ENCODE results near the gene SLCO1A2.
"Not testable (repeated sequence)": the region's sequence is repeated elsewhere in the genome, so short reads cannot be mapped to it uniquely, and the experiment has no call there.

The SLCO1A2 gene

GRCh38 chr12:21334771-21335325, at the start of gene SLCO1A2:
SLCO1A2 (minus strand) TSS chr12:21334917; CDS start chr12:21334647, 270 bp downstream.
- no peak for DNase-seq

DNA sequence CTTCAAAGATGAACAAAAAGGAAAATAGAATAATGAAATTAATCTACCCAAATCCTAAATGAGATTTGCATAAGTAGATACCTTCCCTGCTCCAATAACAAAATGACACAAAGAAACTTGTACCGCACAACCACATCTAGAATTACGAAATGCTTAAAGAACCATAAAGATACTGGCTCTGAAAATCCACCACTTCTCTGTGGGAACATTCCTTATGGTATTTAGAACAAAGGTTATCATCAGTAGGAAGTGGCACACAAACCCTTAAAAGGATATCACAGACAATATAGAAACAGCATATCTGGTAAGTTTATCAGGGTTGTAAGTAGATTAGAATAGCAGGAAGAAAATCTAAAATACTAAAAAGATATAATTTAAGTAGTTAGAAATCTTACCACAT, 49.5 kb upstream of the SLCO1A2 start:
- DNase-seq, result no peak

GRCh38 chr12:21381320-21381719, 46.6 kb upstream of the SLCO1A2 start:
- DNase-seq, result not testable (repeated sequence)

- no peak for DNase-seq
Measured at GRCh38 chr12:21379218-21379617, 44.5 kb upstream of the SLCO1A2 start.

GRCh38 chr12:21372602-21373001, 37.9 kb upstream of the SLCO1A2 start, which contains the start of gene IAPP:
IAPP (plus strand) TSS chr12:21372902; CDS start chr12:21373352, 450 bp downstream.
- no peak for DNase-seq

- DNase-seq, result no peak
Measured at GRCh38 chr12:21370845-21371449, 36.2 kb upstream of the SLCO1A2 start.

- no peak for DNase-seq
Measured at GRCh38 chr12:21369141-21369980, 34.6 kb upstream of the SLCO1A2 start.

DNA sequence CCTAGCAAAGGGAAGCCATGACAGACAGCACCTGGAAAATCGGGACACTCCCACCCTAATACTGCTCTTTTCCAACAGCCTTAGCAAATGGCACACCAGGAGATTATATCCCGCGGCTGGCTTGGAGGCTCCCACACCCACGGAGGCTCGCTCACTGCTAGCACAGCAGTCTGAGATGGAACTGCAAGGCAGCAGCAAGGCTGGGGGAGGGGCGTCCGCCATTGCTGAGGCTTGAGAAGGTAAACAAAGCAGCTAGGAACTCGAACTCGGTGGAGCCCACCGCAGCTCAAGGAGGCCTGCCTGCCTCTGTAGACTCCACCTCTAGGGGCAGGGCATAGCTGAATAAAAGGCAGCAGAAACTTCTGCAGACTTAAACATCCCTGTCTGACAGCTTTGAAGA, 25.9 kb upstream of the SLCO1A2 start:
- not testable (repeated sequence) for DNase-seq

GRCh38 chr12:21354641-21355040, 19.9 kb upstream of the SLCO1A2 start:
- DNase-seq, result no peak

DNA sequence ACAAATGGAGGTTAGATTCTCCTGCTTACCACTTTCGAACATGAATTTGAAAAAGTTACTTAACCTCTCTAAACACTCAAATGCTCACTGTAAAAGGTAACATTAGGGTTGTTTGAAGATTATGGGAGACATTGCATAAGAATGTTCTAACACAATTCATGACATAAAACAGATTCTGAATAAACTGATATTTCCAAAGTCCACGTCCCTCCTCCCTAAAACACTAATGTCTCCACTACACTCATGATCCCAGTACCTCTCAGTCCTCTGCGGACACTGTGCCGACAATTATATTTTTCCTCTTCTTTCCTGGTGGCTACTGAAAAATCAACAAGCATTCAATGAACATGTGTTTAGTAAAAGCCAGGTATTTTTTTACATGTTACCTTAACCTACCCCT, 19.2 kb upstream of the SLCO1A2 start:
- DNase-seq, result no peak

DNA sequence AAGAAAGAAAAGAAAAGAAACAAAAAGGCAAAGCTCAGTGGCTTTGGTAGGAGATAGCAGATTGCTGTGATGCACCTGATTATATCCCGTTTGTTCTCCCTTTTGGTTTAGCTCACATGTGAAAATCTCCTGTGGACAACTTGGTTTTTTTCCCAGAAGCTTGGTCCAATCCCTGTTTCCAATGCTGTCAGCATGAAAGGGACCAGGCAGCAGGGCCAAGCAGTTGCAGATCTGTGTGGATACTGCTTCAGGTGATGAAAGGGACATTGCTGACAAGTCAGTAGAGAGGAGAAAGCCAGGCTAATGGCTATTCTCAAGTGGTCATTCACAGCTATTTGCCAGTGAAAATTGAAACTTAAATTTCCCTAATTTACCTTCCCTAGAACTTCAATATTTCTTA, 18.8 kb upstream of the SLCO1A2 start:
- DNase-seq, result peak; percentile 76 to 97

DNA sequence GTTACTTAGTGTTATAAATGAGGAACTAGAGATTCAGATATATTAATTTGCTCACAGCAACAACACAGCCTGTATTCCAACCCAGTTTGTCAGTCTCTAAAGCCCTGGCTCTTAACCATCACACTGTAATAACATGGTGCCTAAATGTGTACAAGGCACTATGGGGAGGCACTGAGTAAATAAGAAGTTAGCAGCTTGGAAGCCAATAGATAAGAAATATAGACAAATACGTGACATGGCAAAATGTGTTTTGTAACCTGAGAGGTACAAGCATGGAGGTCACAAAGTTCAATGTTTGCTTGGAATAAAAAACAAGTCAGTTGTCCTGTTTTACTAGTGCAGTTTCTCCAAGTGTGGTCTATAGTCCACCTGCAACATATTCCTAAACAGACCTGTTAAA, 16.3 kb upstream of the SLCO1A2 start:
- no peak for DNase-seq

DNA sequence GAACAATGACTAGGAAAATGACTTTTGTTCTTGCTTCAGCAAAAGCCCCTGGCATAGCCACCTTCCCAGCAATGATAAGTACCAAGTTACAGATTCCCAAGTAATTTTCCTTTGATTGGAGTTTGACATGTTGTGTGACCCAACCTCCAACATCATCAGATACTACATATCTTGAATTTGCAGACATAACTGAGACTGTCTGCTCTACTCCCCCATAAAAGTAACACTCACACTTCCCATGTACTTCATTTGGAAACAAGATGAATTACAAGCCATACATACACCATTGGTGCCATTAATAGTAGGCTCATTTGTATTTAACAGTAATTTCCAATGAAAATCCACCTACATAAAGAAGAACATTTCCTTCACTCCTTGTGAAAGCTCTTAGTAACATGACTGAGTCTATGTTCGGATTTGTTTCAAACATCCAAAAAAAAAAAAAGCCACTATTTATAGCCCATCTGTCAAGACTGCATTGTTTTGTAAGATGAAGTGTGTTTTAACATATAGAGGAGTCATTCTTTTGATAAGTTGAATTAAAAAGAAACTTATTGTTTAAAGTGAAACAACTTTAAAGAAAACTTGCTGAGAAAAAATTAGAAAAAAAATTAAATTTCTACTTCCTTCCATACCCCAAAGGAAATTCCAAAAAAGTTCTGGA, 12.0 kb upstream of the SLCO1A2 start:
- DNase-seq, result no peak

DNA sequence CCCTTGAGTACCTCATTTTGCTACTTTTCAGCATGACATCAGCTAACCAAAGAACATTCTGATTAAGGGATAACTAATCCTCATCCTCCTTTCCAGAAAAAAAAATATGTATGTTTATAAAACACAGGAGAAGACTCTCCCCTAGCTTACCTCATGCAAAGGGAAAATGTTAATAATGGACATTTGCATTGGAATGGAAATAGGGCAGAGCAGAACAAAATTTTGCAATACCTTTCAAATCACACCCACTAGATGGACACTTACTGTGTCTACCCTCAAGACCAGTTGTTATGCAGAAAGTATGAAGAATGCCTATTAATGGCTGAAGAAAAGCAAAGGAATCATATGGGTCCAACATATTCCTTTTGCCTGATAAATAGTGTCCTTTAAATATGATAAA, 8.9 kb upstream of the SLCO1A2 start:
- no peak for DNase-seq

DNA sequence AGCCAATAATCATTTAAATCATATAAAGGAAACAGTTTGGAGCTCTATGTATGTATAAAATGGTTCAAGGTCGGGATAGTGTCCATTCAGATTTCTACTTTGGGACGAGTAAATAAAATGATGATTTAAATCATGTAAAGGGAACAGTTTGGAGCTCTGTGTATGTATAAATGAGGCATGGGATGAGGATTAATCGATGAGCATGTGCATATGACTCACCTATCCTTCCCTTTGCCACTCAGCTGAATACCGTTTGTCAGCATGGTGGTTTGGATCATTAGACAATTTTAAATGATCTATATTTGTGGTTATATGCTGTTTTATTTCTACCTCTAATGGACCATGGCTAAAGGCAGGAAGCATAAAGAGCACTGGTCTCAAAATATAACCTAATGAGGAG, 7.1 kb upstream of the SLCO1A2 start:
- DNase-seq, result no peak

- DNase-seq, result no peak
Measured at GRCh38 chr12:21340403-21340802, 5.7 kb upstream of the SLCO1A2 start.

GRCh38 chr12:21339921-21340320, 5.2 kb upstream of the SLCO1A2 start:
- no peak for DNase-seq

DNA sequence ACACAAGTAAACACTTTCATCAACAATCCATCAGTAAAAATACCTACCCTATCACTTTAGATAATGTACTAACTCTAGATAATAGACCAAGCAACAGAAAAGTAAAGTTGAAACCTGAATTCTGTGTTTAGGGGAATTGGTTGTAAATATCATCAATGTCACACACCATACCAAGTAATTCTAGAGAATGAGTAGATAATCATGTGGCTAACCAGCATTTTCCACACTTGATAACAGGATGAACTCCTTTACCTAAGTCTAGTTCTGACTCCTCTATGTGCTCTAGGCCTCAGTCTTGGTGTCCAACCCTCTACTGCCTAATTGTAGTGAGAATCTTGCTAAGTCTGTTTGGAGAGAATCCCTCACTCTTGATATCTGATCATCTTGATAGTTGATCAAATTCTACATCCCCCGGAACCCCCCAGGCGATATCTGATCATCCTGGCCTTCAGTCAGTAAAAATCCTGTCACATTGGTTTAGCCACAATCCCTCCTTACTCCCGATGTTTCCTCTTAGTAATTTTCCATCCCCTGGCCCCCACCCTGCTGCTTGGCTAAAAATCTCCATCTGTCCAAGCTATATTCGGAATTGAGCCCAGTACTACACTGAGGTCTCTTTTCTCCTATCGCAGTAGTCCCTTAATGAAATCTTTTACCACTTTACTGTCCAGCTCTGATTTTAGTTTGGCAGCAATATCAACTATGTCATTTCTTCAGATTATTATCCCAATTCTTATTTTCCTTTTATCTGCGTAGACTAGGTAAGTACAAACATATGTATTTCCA, 3.4 kb upstream of the SLCO1A2 start:
- peak; percentile 83 to 91 for DNase-seq

DNA sequence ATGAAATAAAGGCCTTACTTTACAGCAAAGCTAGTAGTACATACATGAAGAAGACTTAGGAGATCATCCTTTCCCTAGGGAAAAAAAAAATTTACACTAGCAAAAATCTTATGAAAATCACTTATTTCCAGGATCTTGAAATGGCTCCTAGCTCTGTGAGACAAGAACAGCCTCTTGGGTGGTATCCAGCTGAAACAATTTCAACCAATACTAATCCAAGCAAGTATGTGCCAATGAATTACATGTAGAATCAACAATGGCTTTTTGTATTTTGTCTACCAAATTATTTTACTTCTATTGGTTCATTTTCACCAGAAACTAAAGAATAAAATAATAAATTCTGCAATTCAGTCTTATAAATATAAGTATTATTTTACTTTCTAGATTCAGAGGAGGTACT, 2.7 kb upstream of the SLCO1A2 start:
- no peak for DNase-seq

DNA sequence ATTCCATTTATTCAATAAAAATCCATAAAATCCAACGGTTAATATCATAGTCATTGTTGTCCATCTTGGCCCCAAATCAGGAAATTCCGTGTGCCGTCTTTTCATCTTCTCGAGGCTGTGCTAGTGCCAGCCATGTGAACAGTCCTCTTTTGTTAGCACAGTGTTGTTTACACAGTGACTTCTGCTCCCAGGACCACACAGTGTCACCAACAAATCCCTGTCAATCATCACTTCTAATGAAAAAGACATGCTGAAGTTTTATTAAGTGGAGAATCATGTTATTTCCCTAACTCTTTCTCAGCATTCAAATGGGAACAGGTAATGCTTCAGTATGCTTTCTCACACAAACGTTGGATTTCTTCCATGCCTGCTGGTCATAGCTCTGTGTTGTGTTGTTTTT, 1.9 kb upstream of the SLCO1A2 start:
- DNase-seq, result no peak

- DNase-seq, result no peak
Measured at GRCh38 chr12:21330682-21331253, 3.9 kb downstream of the SLCO1A2 start.

GRCh38 chr12:21328578-21328977, 6.1 kb downstream of the SLCO1A2 start:
- DNase-seq, result no peak

All from cerebellar nuclear complex (tissue), 1 donor.